HG03354 (cell line): ENCODE results near the gene TP73.

Source experiments
- ATAC-seq: cut with Tn5 transposase; IDR thresholded peaks from one replicate; pipeline ENCODE4 v1.9.1; 2021; ENCODE audit warnings: mild to moderate bottlenecking; ENCODE audit not compliant: unreplicated experiment, poor library complexity, severe bottlenecking

TP73 gene

GRCh38 chr1:3632716-3633343, 19.5 kb upstream of the TP73 start:
- no peak for ATAC-seq

DNA sequence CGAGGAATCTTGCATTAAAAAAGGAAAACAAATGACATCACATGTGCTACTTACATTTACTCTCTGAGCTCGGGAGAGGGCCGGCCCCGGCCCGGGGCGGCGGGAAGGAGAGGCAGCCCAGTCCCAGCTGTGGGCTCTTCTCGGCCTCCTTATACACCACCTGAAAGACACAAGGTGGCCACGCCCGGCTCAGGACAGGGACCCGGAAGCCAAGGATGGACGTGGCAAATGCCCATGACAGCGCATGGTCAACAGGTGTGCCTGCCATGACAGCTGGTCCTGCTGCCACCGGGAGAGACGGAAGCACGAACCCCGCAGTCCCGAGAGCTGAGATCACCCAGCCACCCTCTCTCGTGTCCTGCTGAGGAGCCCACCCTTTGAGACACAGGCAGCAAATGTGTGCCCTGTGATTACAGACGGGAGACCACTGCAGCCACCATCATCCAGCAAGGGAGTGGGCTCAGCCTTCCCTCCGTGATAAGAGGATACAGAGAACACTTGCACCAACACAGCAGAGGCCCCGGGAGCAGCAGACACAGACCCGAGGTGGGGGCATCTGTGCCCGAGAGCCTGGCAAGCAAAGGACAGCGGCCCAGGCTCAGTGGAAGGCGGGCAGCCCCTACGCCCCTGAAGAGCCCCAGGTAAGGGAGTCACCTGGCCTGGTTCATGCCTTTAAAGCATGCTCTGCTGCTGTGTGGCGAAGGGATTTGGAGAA, 18.8 kb upstream of the TP73 start:
- ATAC-seq: no peak

DNA sequence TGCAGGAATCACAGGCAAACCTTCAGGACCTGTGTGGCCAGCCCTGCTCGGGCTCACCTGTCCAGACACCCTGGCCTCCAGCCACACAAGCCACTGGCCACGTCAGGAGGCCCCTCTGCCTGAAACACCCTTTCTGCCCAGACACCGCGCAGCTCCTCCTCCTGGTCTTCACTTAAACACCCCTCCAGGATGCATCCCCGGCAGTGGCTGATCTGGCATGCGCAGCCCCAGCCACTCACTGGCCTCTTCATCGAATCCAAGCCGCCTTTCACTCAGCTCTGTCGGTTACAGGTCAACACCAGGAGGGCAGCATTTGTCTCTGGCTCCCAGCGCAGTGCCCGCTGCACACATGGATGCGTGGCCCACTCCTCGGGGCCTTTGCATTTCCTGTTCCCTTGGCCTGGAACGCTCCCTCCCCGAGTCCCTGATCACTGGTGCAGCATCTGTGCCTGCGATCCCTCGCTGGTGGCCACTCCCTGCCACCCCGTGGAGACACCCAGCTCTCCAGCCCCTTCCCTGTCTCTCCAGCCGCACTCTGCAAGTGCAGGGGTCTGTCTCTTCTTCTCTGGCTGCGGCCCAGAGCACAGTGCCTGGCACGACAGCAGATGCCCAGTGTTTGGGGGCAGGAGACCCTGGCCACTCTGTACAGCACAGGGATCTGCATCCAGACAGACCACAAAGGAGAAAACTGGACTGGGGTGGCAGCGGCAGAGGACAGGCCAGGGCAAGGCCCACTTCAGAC, 18.1 kb upstream of the TP73 start:
- ATAC-seq: no peak

DNA sequence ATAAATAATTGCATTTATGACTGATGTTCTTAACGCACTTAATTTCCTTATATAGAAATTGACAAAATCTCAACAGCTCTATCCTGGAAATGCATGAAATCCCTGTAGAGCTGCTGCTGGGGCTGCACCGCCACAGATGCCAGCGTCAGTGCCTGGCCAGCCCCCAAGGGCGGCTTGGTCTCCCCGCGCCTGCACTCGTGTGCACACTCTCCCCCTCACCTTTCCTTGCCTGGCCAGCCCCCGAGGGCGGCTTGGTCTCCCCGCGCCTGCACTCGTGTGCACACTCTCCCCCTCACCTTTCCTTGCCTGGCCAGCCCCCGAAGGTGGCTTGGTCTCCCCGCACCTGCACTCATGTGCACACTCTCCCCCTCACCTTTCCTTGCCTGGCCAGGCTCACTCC, 16.2 kb upstream of the TP73 start:
- no peak for ATAC-seq

GRCh38 chr1:3636531-3636930, 15.8 kb upstream of the TP73 start:
- ATAC-seq: no peak

DNA sequence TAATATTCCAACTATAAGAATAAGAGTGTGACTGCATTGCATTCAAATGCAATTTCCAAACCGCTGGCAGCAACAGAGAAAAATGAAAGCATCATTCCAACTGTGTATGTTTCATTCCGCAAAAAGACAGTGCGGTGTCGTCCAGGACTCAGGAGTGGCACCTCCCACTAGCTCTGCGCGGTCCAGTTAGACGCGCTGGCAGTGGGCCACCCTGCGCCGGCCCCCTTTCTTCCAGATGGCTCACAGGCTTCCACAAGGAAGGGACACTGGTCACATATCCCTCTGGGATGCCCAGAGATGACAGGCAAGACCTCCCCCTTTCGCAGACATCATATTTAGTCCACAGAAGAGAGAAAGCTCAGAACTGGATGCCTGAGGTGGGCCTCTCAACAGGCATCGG, 14.3 kb upstream of the TP73 start:
- ATAC-seq: no peak

GRCh38 chr1:3638676-3639075, 13.6 kb upstream of the TP73 start:
- no peak for ATAC-seq

DNA sequence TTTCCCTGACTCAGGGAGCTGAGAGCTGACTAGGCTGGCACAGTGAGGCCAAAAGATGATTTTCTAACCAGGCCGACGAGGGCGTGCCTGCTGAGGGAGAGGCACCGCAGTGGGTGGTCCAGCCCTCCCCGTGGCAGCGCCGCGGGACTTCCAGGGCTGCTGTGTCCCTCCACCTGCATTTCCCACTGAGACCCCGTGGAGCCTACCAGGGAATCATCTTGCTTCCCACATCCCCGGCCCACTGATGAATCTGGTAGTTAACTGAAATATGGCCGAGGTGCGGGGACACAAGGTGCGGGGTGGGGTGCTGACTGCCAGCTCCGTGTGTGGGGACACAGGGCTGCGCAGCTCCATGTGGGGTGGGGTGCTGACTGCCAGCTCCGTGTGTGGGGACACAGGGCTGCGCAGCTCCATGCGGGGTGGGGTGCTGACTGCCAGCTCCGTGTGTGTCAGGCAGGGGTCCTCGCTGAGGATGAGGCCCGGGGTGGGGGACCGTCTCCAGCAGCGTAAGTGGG, 12.9 kb upstream of the TP73 start:
- no peak for ATAC-seq

- no peak for ATAC-seq
Measured at GRCh38 chr1:3640121-3640837, 12.0 kb upstream of the TP73 start.

DNA sequence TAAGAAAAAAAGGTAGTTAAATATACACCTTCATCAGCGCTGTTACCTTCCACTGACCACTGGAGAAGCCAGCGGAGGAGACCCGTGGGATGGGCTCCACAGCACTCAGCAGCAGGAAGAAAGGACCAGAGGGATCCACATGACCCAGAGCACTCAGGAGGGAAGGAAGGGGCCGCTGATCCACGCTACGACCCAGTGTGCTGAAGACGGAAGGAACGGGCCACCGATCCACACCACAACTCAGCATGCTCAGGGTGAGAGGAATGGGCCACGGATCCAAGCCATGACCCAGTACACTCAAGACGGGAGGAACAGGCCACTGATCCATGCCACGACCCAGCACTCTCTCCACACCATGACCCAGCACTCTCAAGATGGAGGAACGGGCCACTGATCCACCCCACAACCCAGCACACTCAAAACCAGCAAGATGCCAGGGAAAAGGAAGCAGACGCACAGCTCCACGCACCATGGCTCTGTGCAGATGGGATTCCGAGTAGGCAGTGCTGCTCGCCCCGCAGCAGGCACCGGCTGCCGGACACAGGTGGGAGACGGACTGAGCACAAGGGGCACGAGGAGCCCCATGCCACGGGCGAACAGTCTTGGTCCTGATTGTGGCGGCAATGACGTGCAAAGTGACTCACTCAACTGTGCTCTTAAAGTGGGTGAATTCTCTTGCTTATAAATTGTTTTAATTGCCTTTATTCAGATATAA, 11.1 kb upstream of the TP73 start:
- ATAC-seq: no peak

GRCh38 chr1:3641816-3642215, 10.5 kb upstream of the TP73 start:
- no peak for ATAC-seq

DNA sequence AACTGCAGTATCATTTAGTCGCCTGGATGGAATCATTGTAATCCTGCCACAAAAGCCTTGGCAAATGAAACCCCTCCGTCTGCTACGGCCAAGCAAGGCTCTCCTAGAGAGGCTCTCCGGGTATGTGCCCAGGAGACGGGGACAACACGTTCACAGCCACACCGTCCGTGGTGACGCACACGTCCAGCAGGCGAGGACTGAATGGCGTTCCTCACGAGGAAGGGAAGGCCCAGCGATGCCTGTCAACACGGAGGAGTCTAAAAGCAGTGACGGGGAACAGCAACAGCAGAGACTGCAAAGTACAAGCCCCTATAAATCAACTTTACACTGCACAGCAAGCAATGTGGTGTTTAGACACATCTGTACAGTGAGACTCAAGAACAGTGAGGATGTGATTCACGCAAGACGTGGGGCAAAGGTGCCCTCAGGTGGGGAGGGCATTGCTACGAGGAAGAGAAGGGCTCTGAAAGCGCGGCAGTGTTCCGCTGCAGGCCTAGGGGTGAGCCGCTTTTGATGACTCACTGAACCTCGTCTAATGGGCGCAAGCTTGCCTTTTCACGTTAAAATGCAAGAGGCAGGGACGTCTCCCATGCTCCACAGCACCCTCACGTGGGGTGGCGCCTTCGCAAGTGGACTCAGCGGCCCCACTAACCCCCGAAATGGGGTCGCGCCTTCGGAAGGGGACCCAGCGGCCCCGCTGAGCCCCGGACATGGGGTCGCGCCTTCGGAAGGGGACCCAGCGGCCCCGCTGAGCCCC, 9.2 kb upstream of the TP73 start:
- no peak for ATAC-seq

DNA sequence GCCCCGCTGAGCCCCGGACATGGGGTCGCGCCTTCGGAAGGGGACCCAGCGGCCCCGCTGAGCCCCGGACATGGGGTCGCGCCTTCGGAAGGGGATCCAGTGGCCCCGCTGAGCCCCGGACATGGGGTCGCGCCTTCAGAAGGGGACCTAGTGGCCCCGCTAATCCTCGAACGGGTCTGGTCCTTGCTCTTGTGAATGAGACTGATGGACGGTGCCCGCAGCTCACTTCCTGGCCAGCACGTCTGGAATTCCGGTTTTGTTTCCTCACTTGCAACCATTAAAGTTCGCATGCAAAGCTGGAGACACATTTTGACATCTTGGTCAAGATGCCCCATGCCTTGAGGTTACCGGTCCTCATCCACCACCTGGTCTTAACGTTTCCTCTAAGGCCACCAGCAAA, 8.0 kb upstream of the TP73 start:
- ATAC-seq: no peak

GRCh38 chr1:3645247-3645646, 7.1 kb upstream of the TP73 start:
- ATAC-seq: no peak

GRCh38 chr1:3645666-3646355, 6.5 kb upstream of the TP73 start:
- no peak for ATAC-seq

GRCh38 chr1:3646596-3646995, 5.7 kb upstream of the TP73 start:
- ATAC-seq: no peak

DNA sequence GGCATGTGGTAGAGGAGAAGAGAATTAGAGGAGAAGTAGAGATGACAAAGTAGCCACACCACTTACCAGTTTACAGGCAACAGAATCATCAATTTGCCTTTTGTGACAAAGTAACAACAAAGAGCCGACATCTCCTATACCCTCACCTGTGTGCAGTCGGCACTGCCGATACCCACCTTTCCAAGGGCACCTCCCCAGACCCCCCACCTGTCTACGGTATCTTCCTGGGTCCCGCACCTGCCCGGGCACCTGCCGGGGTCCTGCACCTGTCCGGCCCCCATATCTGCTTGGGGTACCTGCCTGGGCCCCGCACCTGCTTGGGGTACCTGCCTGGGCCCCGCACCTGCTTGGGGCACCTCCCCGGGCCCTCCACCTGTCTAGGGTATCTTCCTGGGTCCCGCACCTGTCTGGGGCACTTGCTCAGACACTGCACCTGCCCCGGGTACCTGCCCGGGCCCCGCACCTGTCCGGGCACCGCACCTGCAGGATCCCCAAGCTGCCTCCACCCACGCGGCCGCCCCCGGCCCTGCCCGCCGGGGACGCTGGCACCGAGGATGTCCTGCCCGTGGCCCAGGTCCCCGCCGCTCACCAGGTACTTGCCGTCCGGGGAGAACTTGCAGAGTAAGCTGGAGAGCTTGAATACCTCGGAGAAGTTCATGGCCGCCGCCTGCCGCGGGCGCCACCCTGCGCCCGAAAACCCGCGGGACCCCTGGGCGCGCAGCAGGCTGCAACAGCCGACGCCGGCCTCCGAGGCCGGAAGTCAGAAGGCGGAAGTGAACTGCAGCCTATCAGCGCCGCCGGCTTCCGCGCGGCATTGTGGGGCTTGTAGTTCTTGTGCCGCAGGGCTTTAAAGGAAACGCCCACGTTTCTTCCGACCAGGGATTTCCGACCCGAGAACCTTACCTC, 2.7 kb upstream of the TP73 start, which contains the start of gene WRAP73:
TSS of gene WRAP73 (minus strand) at position 762 of the 906 bp plus-strand sequence. CDS start at position 658, 104 bp downstream.
- ATAC-seq: peak; percentile 90
